ENCODE measurements around the gene KLHL36.

DNA sequence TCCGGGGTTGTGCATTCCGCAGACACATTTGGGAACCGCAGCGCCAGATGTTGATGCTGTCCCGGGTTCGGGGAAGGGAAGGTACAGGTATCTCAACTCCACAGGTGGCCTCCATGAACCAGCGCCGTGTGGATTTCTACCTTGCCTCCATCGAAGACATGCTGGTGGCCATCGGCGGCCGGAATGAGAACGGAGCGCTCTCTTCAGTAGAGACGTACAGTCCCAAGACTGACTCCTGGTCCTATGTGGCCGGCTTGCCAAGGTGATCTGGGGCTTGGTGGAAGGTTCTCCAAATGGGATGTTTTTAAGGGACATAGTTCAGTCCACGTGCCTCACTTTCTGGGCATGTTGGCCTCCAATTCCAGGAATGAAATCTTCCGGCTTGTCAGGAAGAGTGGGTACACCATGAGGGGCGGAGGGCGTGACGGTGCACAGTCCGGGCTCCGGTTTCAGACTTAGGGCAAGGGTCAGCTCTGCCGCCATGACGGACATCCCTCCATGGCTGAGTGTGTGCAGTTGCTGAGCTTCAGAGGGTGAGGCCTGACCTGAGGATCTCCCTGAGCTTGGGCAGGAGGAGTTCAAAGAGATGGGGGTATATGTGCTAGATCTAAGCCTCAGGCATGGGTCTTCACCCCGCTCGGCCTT is 11.5 kb downstream of the KLHL36 start:
- TF ChIP-seq, protein P1, sequence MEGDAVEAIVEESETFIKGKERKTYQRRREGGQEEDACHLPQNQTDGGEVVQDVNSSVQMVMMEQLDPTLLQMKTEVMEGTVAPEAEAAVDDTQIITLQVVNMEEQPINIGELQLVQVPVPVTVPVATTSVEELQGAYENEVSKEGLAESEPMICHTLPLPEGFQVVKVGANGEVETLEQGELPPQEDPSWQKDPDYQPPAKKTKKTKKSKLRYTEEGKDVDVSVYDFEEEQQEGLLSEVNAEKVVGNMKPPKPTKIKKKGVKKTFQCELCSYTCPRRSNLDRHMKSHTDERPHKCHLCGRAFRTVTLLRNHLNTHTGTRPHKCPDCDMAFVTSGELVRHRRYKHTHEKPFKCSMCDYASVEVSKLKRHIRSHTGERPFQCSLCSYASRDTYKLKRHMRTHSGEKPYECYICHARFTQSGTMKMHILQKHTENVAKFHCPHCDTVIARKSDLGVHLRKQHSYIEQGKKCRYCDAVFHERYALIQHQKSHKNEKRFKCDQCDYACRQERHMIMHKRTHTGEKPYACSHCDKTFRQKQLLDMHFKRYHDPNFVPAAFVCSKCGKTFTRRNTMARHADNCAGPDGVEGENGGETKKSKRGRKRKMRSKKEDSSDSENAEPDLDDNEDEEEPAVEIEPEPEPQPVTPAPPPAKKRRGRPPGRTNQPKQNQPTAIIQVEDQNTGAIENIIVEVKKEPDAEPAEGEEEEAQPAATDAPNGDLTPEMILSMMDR (conservative IDR thresholded peaks at IDR 0.05 in 1 of 2, IDR thresholded peaks at IDR 0.05 in 1 of 2; ENCODE audit: extremely low read depth in 1 of 2, insufficient read depth in 1 of 2, low read depth in 1 of 2, low read length in 2 of 2) = no peak
- TF ChIP-seq EZH2 (IDR thresholded peaks at IDR 0.05; ENCODE audit: borderline replicate concordance, low read length) = no peak

Data from mammary epithelial cell (primary cell).